HG03135 (cell line): ENCODE measurements around the gene SGMS2.
A peak's percentile ranks its signal among the peaks of the same experiment; 100 is the strongest.
"Not testable (repeated sequence)": the region's sequence is repeated elsewhere in the genome, so short reads cannot be mapped to it uniquely, and the experiment has no call there.

Experiments used
- ATAC-seq: cut with Tn5 transposase; IDR thresholded peaks from one replicate; pipeline ENCODE4 v1.9.1; 2021; ENCODE audit warnings: mild to moderate bottlenecking, moderate library complexity; ENCODE audit not compliant: unreplicated experiment

SGMS2 gene

DNA sequence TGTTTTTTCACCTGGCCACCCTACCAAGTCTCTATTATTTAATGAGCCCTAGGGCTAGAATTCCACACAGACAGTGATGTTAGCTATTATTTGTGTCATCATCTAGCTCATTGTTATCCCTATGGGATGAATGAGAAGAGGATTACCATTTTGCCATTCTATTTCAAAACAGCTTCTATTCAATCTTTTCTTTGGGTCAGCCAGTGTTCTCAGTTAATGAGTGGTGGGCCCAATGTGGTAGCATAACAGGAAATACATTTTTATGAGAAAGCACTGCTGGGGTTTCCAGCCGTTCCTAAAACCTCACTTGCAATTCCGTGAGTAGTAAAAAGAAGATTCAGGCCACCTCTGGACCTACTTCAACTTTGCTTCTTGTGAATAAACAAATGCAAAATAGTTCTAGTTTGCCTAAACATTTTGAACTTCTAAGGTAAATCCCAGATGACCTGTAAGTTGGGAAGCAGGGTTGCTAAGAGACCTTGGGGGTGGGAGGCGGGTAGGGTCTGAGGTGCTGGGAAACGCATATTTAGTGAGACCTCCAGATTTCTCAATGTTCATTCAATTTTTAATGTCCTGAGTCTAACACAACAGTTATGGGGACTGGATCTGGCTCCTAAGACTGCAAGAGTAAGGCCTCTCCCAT, 81.8 kb downstream of the SGMS2 start:
- ATAC-seq, result no peak

- no peak for ATAC-seq
Observed at GRCh38 chr4:107908377-107908776, 83.6 kb downstream of the SGMS2 start.

DNA sequence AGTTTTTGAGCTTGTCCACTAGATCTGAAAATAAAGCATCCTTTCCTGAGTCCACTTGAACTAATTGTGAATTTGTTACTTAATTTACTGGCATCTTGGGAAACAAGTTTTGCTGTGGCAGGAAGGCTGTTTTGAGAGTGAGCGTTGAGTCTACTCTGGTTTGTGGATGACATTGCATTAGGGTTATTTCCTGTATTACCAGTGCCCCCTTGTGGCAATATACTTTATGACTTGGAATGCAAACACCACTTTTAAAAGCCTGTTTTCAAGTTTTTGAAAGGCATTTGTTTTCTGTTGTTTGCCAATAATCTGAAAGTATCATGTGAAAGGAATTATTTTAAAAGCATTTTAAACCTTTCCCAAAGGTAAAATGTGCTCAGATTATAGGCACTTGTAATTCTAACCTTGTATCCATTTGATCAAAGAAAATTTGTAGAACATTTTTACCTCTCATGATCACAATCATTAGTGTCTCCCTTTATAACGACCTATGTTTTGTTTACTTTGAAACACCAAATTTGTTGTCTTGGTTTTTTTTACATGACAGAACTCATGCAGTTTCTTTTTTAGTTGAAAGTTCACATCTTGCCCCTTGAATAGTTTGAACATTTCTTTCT, 88.7 kb downstream of the SGMS2 start:
- ATAC-seq, result peak; percentile 91

GRCh38 chr4:107915220-107915619, 90.5 kb downstream of the SGMS2 start:
- no peak for ATAC-seq

- ATAC-seq, result no peak
Observed at GRCh38 chr4:107916623-107917022, 91.9 kb downstream of the SGMS2 start.

DNA sequence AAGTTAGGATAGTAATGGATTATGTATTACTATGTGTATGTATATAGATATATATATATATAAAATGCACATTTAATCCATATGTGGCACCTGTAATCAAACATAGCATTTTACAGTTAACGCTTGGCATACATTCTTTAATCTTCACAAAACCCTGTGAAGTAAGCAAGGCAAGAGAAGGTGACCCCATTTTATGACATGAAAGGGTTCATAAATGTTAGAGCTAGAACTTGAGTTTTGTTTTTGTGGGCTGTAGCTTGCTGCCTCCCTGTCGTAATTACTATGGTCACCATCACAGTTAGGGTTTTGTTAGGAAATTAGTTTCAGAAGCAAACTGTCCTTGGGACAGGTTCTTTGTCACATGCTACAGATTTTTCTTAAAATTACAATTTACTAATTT, 92.8 kb downstream of the SGMS2 start:
- no peak for ATAC-seq

DNA sequence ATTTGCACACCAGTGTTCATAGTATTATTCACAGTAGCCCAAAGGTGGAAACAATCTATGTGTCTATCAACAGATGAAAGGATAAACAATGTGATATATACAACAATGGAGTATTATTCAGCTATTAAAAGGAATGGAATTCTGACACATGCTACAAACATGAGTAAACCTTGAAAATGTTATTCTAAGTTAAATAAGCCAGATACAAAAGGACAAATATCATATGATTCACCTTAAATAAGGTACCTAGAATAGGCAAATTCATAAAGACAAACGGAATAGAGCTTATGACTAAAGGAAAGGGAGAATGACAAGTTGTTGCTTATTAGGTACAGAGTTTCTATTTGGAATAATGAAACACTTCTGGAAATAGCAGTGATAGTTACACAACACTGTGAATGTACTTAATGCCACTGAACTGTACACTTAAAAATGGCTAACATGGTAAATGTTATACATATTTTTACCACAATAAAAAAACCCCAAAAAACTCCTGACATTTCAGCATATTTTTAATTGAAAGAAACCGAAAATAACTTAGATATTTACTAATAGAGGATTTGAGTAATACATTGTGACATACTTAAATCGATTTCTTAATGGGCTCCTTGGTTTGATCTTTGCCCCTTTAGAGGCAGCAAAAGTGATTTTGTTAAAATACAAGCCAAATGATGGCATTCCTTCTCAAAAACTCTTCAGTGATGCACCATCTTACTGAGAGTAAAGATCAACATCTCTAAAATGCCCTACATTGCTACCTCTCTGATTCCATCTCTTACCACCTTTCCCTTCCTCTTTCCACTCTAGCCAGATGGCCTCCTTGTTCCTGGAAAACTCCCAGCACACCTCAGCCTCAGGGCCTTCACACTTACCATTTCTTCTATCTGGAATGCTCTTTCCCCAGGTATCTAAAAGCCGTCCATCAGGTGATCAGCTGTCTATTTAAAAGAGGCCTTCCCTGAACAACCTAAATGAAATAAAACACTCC, 98.0 kb downstream of the SGMS2 start:
- no peak for ATAC-seq

DNA sequence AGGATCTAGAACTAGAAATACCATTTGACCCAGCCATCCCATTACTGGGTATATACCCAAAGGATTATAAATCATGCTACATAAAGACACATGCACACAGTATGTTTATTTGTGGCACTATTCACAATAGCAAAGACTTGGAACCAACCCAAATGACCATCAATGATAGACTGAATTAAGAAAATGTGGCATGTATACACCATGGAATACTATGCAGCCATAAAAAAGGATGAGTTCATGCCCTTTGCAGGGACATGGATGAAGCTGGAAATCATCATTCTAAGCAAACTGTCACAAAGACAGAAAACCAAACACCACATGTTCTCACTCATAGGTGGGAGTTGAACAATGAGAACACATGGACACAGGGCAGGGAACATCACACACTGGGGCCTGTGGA, 101.0 kb downstream of the SGMS2 start:
- ATAC-seq, result not testable (repeated sequence)

DNA sequence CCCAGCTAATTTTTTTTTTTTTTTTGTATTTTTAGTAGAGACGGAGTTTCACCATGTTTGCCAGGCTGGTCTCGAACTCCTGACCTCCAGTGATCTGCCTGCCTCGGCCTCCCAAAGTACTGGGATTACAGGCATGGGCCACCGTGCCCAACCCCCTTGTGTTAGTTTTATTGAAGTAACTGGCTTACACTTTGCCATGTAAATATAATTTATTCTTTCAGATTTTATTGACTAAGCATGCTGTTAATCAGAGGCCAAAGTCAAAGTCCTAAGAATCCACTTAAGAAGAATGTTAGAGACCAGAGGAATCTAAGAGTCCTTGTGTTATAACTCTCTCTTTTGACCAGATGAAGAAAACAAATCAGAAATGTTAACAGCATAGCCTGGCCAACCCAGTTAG, 102.1 kb downstream of the SGMS2 start:
- not testable (repeated sequence) for ATAC-seq

DNA sequence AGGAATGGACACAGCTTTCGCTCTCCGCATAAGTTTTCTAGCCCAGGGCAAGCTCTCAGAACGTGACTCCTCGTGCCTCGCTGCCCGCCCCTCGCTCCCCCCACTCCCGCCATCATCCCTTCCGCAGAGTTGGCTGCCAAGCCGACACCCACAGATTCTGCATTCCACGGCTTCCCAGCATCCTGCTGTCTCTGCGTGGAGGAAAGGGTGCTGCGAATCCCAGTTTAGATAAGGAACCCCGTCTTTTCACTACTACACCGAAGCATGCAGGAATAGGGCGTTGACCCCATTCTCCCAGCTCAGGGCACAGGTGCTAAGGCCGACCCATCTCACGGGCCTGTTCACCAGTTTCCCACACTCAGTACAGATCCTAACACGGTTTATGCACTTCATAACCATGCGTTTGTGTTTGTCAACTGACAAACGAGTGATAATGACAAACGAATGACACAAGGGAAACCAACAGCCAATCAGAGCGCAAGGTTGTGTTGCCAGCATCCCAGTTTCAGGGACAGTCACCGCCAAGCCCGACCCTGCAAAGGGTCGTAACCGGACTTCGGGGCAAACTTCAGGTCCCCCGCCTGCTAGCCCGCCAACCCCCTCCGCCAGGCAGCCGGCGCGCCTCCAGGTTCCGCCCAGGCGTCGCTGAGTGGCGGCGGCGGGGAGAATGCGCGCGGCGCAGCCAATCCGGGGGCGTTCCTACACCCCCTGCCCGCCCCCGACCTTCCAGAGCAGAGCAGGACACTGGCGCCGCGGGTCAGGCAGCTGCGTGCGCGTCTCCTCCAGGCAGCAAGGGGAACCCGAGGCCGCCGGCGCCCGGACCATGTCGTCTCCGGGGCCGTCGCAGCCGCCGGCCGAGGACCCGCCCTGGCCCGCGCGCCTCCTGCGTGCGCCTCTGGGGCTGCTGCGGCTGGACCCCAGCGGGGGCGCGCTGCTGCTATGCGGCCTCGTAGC, 106.4 kb downstream of the SGMS2 start, which contains the start of gene CYP2U1:
TSS of gene CYP2U1 (plus strand) at position 729 of the 954 bp plus-strand sequence. CDS start at position 824, 95 bp downstream.
- ATAC-seq, result peak; percentile 93

DNA sequence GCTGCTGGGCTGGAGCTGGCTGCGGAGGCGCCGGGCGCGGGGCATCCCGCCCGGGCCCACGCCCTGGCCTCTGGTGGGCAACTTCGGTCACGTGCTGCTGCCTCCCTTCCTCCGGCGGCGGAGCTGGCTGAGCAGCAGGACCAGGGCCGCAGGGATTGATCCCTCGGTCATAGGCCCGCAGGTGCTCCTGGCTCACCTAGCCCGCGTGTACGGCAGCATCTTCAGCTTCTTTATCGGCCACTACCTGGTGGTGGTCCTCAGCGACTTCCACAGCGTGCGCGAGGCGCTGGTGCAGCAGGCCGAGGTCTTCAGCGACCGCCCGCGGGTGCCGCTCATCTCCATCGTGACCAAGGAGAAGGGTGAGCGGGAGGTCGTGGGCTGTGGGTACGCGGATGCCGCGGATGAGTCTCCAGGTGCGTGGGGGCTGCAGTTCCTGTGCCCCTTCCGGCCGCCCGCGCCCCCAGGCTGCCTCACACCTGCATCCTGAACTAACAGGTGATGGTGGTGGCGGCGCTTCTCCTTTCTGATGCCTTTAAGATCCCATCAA, 107.1 kb downstream of the SGMS2 start:
- peak; percentile 23 for ATAC-seq

- no peak for ATAC-seq
Observed at GRCh38 chr4:107935246-107935645, 110.5 kb downstream of the SGMS2 start.

DNA sequence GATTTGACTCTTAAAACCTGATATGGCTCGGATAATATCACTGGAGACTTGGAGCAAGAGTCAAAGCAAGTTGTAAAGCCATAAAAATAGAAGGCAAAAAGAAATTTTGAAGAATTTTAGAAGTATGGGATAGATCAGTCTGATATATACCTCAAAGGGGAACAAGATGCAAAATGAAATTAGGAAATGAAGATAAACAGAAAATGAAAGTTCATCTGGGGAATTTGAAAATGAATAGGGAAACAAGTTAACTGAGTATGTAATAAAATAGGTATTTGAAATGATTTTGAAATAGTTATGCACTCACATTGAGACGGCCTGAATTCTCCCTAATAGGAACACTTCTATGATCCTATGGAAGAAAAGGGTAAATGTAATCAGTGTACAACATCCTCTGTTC, 112.3 kb downstream of the SGMS2 start:
- ATAC-seq, result no peak

DNA sequence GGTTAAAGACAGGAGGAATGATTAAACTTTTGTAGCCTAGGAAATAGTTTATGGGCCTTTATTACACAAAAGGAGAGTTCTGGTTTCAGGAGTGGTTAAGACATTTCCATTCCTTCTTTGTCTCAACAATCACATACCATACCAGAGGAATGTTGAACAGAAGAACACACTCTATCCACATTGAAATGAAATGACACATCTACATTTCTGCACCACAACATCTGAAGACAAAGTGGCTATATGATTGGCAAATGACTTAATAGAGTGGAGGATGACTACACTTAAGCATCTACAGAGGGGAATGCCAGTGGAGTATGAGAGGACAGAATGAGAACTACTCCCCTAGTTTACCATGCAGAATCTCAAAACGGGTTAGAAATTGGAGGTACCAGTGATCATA, 114.6 kb downstream of the SGMS2 start:
- no peak for ATAC-seq

DNA sequence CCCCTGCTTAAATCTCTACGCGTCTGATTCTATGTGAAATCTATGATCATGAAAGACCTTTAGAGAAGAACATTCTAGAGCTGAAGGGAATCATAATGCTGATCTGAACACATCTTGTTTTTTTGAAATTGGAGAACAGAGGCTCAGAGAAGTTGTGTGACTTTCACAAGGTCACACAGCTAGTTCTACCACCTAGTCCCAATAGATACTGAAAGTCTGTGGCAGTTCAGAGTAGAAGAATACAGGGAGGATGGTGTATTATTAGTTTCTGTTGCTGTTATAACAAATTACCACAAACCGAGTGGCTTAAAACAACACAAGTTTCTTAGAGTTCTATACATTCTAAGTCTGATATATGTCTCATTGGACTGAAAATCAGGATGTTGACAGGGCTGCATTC, 121.1 kb downstream of the SGMS2 start:
- ATAC-seq, result no peak

DNA sequence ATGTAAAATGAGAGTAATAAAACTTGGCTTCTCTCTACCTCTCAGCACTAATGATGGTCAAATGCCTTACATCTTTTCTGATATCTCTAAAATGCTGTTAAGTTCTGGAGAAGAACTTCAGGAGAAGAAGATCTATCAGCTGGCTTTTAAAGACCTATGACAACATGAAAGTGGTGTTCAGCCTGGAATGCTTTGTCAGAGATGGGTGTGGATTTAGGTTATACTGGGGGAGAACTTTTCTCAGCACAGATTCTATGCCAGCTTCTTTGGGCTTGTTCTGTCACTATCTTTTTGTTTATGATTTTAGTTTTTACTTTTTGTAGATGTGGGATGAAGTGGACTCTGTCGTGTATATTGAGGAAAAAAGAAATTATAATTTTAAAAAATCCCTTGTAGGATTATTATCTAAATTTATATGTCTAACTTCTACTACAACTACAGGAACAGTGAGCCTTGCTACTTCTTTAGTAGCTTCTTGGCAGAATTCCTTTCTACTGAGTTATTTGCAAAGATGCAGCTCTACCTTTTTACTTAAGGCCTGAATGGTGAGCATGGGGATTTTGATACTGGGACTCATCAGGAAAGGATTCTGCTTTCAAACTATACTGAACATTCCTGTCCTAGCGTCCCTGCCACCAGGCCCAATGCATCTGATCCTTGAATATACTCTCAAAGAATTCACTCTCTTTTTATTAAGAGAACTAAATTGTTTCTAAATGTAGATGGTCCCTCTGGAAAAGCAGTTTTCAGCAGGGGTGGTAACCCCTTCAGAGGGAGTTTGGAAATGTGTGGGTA, 126.2 kb downstream of the SGMS2 start:
- no peak for ATAC-seq

GRCh38 chr4:107951551-107951950, 126.8 kb downstream of the SGMS2 start:
- no peak for ATAC-seq

GRCh38 chr4:107956011-107956410, 131.3 kb downstream of the SGMS2 start:
- no peak for ATAC-seq
